Subcutaneous adipose tissue (tissue), 4 donors: Measurements from ENCODE around the gene TXN2. TPM values are rescaled to one million over a fixed set of nuclear protein-coding genes. Genes with fewer than 3 reads are reported as not detected.

Source experiments
- total RNA-seq, 4 donors: library from RNA; depleted of rRNA; stranded (reverse); fragments of >200 nt; gene quantifications; one replicate each; pipeline ENCODE4 v1.1.0, GENCODE V29; 2016
- TF ChIP-seq, protein P1 (sequence below): fragments of 450-650 bp; IDR thresholded peaks from one replicate; pipeline ENCODE4 v1.5.1; 2016; ENCODE audit warnings: low read depth, mild to moderate bottlenecking, control low read depth, antibody characterized with exemption, moderate library complexity

The TXN2 gene
- 10 to 100 TPM; 26.9 to 84.6 (median 65.3) TPM for total RNA-seq

DNA sequence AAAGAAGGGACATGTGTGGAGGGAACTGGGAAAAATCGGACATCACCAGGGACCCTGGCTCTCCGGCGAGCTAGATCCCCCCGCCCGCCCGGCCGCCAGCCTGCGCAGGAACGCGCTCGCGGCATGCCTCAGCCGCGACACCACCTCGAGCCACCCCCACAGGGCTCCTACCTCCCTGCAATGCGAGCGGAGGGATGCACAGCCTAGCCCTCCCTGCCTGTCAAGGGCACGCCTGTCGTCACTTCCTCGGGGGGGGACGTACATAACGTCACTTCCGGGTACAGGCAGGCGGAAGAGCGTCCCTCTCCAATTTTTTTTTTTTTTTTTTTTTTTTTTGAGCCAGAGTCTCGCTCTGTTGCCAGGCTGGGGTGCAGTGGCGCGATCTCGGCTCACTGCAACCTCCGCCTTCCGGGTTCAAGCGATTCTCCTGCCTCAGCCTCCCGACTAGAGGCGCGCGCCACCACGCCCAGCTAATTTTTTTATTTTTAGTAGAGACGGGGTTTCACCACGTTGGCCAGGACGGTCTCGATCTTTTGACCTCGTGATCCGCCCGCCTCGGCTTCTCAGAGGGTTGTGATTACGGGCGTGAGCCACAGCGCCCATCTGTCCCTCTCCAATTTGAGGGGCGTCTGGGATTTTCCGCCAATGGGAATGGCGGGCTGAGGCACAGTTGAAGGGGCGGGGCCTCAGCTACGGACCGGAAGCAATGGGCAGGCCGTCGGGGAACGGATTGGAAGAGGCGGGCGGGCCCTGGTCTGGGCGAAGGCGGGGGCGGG, at the start of gene TXN2:
Gene TXN2 (minus strand): TSS at position 248 of the 776 bp plus-strand sequence. CDS start 803 bp downstream, outside the sequence.
- TF ChIP-seq, protein P1, sequence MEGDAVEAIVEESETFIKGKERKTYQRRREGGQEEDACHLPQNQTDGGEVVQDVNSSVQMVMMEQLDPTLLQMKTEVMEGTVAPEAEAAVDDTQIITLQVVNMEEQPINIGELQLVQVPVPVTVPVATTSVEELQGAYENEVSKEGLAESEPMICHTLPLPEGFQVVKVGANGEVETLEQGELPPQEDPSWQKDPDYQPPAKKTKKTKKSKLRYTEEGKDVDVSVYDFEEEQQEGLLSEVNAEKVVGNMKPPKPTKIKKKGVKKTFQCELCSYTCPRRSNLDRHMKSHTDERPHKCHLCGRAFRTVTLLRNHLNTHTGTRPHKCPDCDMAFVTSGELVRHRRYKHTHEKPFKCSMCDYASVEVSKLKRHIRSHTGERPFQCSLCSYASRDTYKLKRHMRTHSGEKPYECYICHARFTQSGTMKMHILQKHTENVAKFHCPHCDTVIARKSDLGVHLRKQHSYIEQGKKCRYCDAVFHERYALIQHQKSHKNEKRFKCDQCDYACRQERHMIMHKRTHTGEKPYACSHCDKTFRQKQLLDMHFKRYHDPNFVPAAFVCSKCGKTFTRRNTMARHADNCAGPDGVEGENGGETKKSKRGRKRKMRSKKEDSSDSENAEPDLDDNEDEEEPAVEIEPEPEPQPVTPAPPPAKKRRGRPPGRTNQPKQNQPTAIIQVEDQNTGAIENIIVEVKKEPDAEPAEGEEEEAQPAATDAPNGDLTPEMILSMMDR: no peak

GRCh38 chr22:36528795-36529751, 47.6 kb upstream of the TXN2 start, which contains the start of gene EIF3D:
Gene EIF3D, minus strand, starts transcription at chr22:36529166. Its CDS starts 3,045 bp downstream, at chr22:36526121.
- TF ChIP-seq, protein P1: no peak

- TF ChIP-seq, protein P1: no peak
Measured at GRCh38 chr22:36528341-36528740, 46.9 kb upstream of the TXN2 start.

GRCh38 chr22:36522662-36523061, 41.2 kb upstream of the TXN2 start:
- TF ChIP-seq, protein P1: no peak

DNA sequence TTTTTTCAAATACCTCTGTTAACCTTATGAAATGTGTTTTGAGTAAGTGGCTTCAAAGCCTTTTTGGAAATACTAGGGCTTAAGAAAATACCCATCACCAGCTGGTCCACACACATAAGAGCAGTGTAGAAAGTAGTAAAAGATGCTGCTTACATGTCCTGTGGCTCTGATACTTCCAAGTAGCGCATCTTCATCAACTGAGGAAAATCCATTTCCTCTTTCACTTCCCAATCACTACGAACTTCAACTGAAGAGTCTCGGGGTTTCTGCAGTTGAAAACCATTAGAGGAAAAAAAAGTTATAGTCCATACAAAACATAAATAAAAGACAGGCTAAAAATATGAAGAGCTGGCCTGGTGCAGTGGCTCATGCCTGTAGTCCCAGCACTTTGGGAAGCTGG, 39.0 kb upstream of the TXN2 start:
- TF ChIP-seq, protein P1: no peak

DNA sequence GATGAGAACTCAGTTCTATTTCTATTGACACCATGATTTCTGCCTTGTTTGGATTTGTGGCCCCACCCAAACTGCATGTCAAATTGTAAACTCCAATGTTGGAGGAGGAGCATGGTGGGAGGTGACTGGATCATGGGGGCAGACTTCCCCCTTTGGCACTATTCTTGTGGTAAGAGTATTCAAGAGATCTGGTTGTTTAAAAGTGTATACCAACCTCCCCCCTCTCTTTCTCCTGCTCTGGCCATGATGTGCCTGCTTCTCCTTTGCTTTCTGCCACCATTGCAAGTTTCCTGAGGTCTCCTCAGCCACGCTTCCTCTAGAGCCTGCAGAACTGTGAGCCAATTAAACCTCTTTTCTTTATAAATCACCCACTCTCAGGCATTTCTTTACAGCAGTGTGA, 33.3 kb upstream of the TXN2 start:
- TF ChIP-seq, protein P1: no peak

DNA sequence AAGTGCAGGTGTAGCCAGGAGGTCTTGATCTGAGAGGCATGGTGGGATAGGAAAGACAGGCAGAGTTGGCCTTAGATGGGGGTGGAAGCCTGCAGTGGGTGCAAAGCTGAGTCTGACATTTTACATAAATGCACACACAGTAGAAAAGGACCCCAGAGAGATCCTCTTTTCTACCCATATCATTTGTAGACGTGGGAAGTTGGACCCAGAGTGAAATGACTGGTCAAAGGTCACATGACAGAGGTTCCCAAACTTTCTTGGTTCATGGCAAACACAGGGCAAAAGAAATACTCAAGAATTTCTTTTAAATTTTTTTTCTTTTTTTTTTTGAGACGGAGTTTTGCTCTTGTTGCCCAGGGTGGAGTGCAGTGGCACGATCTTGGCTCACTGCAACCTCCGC, 31.6 kb upstream of the TXN2 start:
- TF ChIP-seq, protein P1: no peak
